Mesenchymal stem cell (in vitro differentiated cells and primary cell): Measurements from ENCODE around the gene OBSL1.

Source experiments
- DNase-seq: peaks from one replicate; pipeline ENCODE4 v3.0.0-alpha.2; 2013
- H2AFZ ChIP-seq: one replicate; pipeline ENCODE4 v1.6.1; 2013; ENCODE audit warnings: low read depth, mild to moderate bottlenecking, control low read depth, inconsistent platforms, low read length, moderate library complexity
- H2AK5ac ChIP-seq: 2 replicates; pipeline ENCODE4 v1.6.1; 2013; ENCODE audit warnings: low read length, moderate library complexity, mild to moderate bottlenecking, inconsistent platforms; ENCODE audit not compliant: severe bottlenecking
- H2BK120ac ChIP-seq: one replicate; pipeline ENCODE4 v1.6.1; 2013; ENCODE audit warnings: low read depth, mild to moderate bottlenecking, inconsistent platforms, low read length, moderate library complexity
- H2BK12ac ChIP-seq, 2 experiments: one replicate each; pipeline ENCODE4 v1.6.1; 2013; ENCODE audit warnings: inconsistent platforms in 2 of 2, low read length in 2 of 2, mild to moderate bottlenecking in 2 of 2, moderate library complexity in 2 of 2, control low read depth in 1 of 2
- H2BK15ac ChIP-seq: one replicate; pipeline ENCODE4 v1.6.1; 2013; ENCODE audit warnings: mild to moderate bottlenecking, low read depth, inconsistent platforms; ENCODE audit not compliant: poor library complexity, severe bottlenecking
- H2BK5ac ChIP-seq: 2 replicates; pipeline ENCODE4 v1.6.1; 2013; ENCODE audit warnings: low read depth, mild to moderate bottlenecking, low read length, control low read depth, inconsistent platforms; ENCODE audit not compliant: poor library complexity, severe bottlenecking
- H3K14ac ChIP-seq, 2 experiments: one replicate each; pipeline ENCODE4 v1.6.1; 2013; ENCODE audit warnings: inconsistent platforms in 2 of 2, low read length in 2 of 2, control low read depth in 1 of 2, mild to moderate bottlenecking in 1 of 2, moderate library complexity in 1 of 2
- H3K18ac ChIP-seq, 2 experiments: one replicate each; pipeline ENCODE4 v1.6.1; 2013; ENCODE audit warnings: inconsistent platforms in 2 of 2, low read length in 2 of 2, control low read depth in 1 of 2, low read depth in 1 of 2, mild to moderate bottlenecking in 1 of 2
- H3K23ac ChIP-seq, 2 experiments: one replicate each; pipeline ENCODE4 v1.6.1; 2013; ENCODE audit warnings: inconsistent platforms in 2 of 2, low read length in 2 of 2, mild to moderate bottlenecking in 2 of 2, moderate library complexity in 2 of 2, control low read depth in 1 of 2
- H3K27ac ChIP-seq: 2 replicates; pipeline ENCODE4 v1.5.1; 2013; ENCODE audit warnings: mild to moderate bottlenecking, moderate library complexity, low read length, control low read depth, inconsistent platforms; ENCODE audit not compliant: poor library complexity, severe bottlenecking
- H3K27me3 ChIP-seq, 2 experiments: 2 replicates each; pipeline versions ENCODE4 v1.6.1 to v1.7.0; 2013; ENCODE audit warnings: low read length in 2 of 2, mild to moderate bottlenecking in 2 of 2, moderate library complexity in 2 of 2, control low read depth in 1 of 2, inconsistent platforms in 1 of 2; ENCODE audit not compliant: control insufficient read depth in 1 of 2, insufficient read depth in 1 of 2
- H3K36me3 ChIP-seq, 2 experiments: 2 replicates each; pipeline versions ENCODE4 v1.6.1 to v1.7.0; 2013; ENCODE audit warnings: low read length in 2 of 2, control low read depth in 1 of 2, inconsistent platforms in 1 of 2, low read depth in 1 of 2, mild to moderate bottlenecking in 1 of 2; ENCODE audit not compliant: insufficient read depth in 2 of 2, control insufficient read depth in 1 of 2
- H3K4ac ChIP-seq, 2 experiments: one replicate each; pipeline ENCODE4 v1.6.1; 2013; ENCODE audit warnings: inconsistent platforms in 2 of 2, low read length in 2 of 2, mild to moderate bottlenecking in 2 of 2, moderate library complexity in 2 of 2, control low read depth in 1 of 2, low read depth in 1 of 2
- H3K4me1 ChIP-seq: 2 replicates; pipeline ENCODE4 v1.6.1; 2013; ENCODE audit warnings: low read depth, low read length, control low read depth; ENCODE audit not compliant: control insufficient read depth, insufficient read depth
- H3K4me2 ChIP-seq: 2 replicates; pipeline ENCODE4 v1.6.1; 2013; ENCODE audit warnings: low read length, mild to moderate bottlenecking, inconsistent platforms; ENCODE audit not compliant: poor library complexity, severe bottlenecking
- H3K4me3 ChIP-seq, 2 experiments: 2 replicates each; pipeline versions ENCODE4 v1.5.1 to v1.7.0; 2013; ENCODE audit warnings: low read length in 2 of 2, mild to moderate bottlenecking in 2 of 2, control low read depth in 1 of 2, low read depth in 1 of 2; ENCODE audit not compliant: insufficient read depth in 1 of 2
- H3K79me1 ChIP-seq: replicated peaks from 2 replicates; pipeline ENCODE4 v1.6.1; 2013; ENCODE audit warnings: mild to moderate bottlenecking, control low read depth, low read length, inconsistent platforms; ENCODE audit not compliant: poor library complexity, severe bottlenecking
- H3K9ac ChIP-seq: 2 replicates; pipeline ENCODE4 v1.7.0; 2013; ENCODE audit warnings: mild to moderate bottlenecking, low read length, moderate library complexity
- H3K9me3 ChIP-seq: 2 replicates; pipeline ENCODE4 v1.7.0; 2013; ENCODE audit warnings: mild to moderate bottlenecking, low read length; ENCODE audit not compliant: control insufficient read depth
- H4K8ac ChIP-seq: one replicate; pipeline ENCODE4 v1.6.1; 2013; ENCODE audit warnings: inconsistent platforms, mild to moderate bottlenecking, low read length, moderate library complexity
- H4K91ac ChIP-seq: one replicate; pipeline ENCODE4 v1.6.1; 2013; ENCODE audit warnings: mild to moderate bottlenecking, low read length, inconsistent platforms
- WGBS: methylation state at CpG from one replicate; pipeline ENCODE4 v1.1.7; 2013; ENCODE audit warnings: mixed read lengths; 5-methylcytosine and 5-hydroxymethylcytosine counted together

The OBSL1 gene

GRCh38 chr2:219547621-219548020 is 23.7 kb downstream of the OBSL1 start:
- Histone ChIP-seq H3K14ac (no peak overlapping the region), H3K27ac (no peak overlapping the region), H3K4me3 (no peak overlapping the region), H3K18ac (no peak overlapping the region), H3K9ac (no peak overlapping the region), H2BK12ac (no peak overlapping the region), H3K9me3 (no peaks in the 10 kb centered on the region), H3K23ac (no peak overlapping the region), H2AFZ (no peak overlapping the region), H3K79me1 (no peaks in the 10 kb centered on the region), H4K8ac (no peak overlapping the region), H2BK15ac (no peak overlapping the region), H3K27me3 (peaks cover 3 to 6% of the 10 kb centered on the region in 2 experiments), H3K36me3 (peaks cover 18 to 23% of the 10 kb centered on the region in 2 experiments), H3K4me2 (no peak overlapping the region), H2BK120ac (no peak overlapping the region), H3K4ac (no peak overlapping the region), H4K91ac (no peak overlapping the region), H3K4me1 (peaks cover 22% of the 10 kb centered on the region), H2BK5ac (no peak overlapping the region), H2AK5ac (no peak overlapping the region)
- 96% methylated on average over 26 of the region's 26 CpGs for WGBS
- DNase-seq, result no peak

GRCh38 chr2:219545943-219546352 is 25.4 kb downstream of the OBSL1 start:
- WGBS, result 59% methylated on average over 4 of the region's 4 CpGs
- no peak overlapping the region for H4K8ac ChIP-seq
- H3K23ac ChIP-seq, result no peak overlapping the region
- H2BK5ac ChIP-seq, result no peak overlapping the region
- H3K79me1 ChIP-seq, result peaks cover 6% of the 10 kb centered on the region
- no peak overlapping the region for H3K18ac ChIP-seq
- H4K91ac ChIP-seq, result no peak overlapping the region
- no peak overlapping the region for H2AFZ ChIP-seq
- H3K14ac ChIP-seq, result no peak overlapping the region
- H3K4me2 ChIP-seq, result no peak overlapping the region
- peaks cover 17% of the 10 kb centered on the region for H3K4me1 ChIP-seq
- H3K36me3 ChIP-seq, result peaks cover 28 to 30% of the 10 kb centered on the region in 2 experiments
- H3K4ac ChIP-seq, result no peak overlapping the region
- no peak overlapping the region for H2BK12ac ChIP-seq
- H3K4me3 ChIP-seq, result no peak overlapping the region
- DNase-seq, result no peak
- H3K27me3 ChIP-seq, result peaks cover 0 to 3% of the 10 kb centered on the region in 2 experiments
- no peak overlapping the region for H2AK5ac ChIP-seq
- H3K27ac ChIP-seq, result no peak overlapping the region
- no peaks in the 10 kb centered on the region for H3K9me3 ChIP-seq
- no peak overlapping the region for H2BK120ac ChIP-seq
- no peak overlapping the region for H3K9ac ChIP-seq
- no peak overlapping the region for H2BK15ac ChIP-seq

GRCh38 chr2:219545295-219545942 is 25.9 kb downstream of the OBSL1 start:
- no peak overlapping the region for H2AFZ ChIP-seq
- no peak overlapping the region for H3K27ac ChIP-seq
- H3K27me3 ChIP-seq, result peaks cover 0 to 3% of the 10 kb centered on the region in 2 experiments
- H4K8ac ChIP-seq, result no peak overlapping the region
- H4K91ac ChIP-seq, result no peak overlapping the region
- no peak overlapping the region for H2BK5ac ChIP-seq
- H3K4me3 ChIP-seq, result no peak overlapping the region
- H3K4me2 ChIP-seq, result no peak overlapping the region
- no peak overlapping the region for H3K9ac ChIP-seq
- H3K23ac ChIP-seq, result peak overlapping the region in 1 of 2 experiments; percentile 51
- peaks cover 10% of the 10 kb centered on the region for H3K79me1 ChIP-seq
- no peak for DNase-seq
- no peak overlapping the region for H2AK5ac ChIP-seq
- no peak overlapping the region for H2BK15ac ChIP-seq
- no peak overlapping the region for H3K18ac ChIP-seq
- peaks cover 16% of the 10 kb centered on the region for H3K4me1 ChIP-seq
- no peaks in the 10 kb centered on the region for H3K9me3 ChIP-seq
- H2BK12ac ChIP-seq, result no peak overlapping the region
- H3K4ac ChIP-seq, result no peak overlapping the region
- H3K14ac ChIP-seq, result no peak overlapping the region
- WGBS, result 87% methylated on average over 3 of the region's 3 CpGs
- no peak overlapping the region for H2BK120ac ChIP-seq
- H3K36me3 ChIP-seq, result peaks cover 30 to 33% of the 10 kb centered on the region in 2 experiments

GRCh38 chr2:219544567-219544966 is 26.8 kb downstream of the OBSL1 start:
- H3K9ac ChIP-seq, result peak overlapping the region; percentile 94
- no peak overlapping the region for H4K91ac ChIP-seq
- no peak overlapping the region for H4K8ac ChIP-seq
- no peak overlapping the region for H2AK5ac ChIP-seq
- H2BK15ac ChIP-seq, result no peak overlapping the region
- no peak overlapping the region for H3K4ac ChIP-seq
- H2BK120ac ChIP-seq, result no peak overlapping the region
- H3K27me3 ChIP-seq, result peaks cover 0 to 3% of the 10 kb centered on the region in 2 experiments
- H2AFZ ChIP-seq, result no peak overlapping the region
- peaks cover 21% of the 10 kb centered on the region for H3K4me1 ChIP-seq
- no peak overlapping the region for H3K27ac ChIP-seq
- H3K79me1 ChIP-seq, result peaks cover 18% of the 10 kb centered on the region
- WGBS, result 69% methylated on average over 9 of the region's 9 CpGs
- no peaks in the 10 kb centered on the region for H3K9me3 ChIP-seq
- H2BK12ac ChIP-seq, result no peak overlapping the region
- H2BK5ac ChIP-seq, result no peak overlapping the region
- no peak overlapping the region for H3K14ac ChIP-seq
- peak overlapping the region in 1 of 2 experiments; percentile 95 for H3K4me3 ChIP-seq
- DNase-seq, result no peak
- H3K23ac ChIP-seq, result peak overlapping the region in 1 of 2 experiments; percentile 49
- peaks cover 31 to 37% of the 10 kb centered on the region in 2 experiments for H3K36me3 ChIP-seq
- peak overlapping the region; percentile 93 for H3K4me2 ChIP-seq
- no peak overlapping the region for H3K18ac ChIP-seq
